ENCODE results near the gene RRAGC. TPM values are rescaled to one million over a fixed set of nuclear protein-coding genes. Genes with fewer than 3 reads are reported as not detected.
"Not testable (repeated sequence)": the region's sequence is repeated elsewhere in the genome, so short reads cannot be mapped to it uniquely, and the experiment has no call there.

RRAGC gene
- total RNA-seq, 3 donors from 2014 or later = 19.2 to 34.9 (median 19.7) TPM

DNA sequence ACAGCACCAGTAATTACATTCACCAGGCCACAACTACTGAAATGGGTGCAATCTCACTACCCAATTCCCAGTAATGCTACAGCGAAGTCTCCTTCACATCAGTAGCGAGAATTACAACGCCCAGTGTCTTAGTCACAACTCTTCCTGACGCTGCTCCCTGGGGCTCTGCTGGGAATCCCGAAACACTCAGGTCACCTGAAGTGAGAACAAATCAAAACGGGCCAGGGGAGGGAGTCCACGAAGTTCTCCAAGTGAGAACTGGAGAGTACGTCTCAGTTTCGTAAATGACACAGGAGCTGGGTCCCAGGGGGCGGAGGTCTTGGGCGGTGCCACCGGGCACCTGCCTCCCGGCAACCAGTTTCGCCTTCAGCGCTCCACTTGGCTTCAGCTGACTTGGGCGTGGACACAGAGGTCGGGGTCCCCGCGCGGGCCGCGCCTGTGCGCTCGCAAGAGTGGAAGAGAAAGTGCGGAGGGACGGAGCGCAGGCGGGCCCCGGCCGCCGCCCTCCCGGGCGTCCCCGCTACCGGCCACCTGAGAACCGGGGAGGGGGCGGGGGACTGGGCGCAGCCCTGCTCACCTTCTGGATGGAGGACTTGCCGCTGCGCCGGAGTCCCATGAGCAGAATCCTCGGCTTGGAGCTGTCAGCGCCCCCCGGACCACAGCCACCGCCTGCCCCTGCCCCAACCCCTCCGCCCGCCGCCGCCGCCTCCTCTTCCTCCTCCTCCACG, 575 bp downstream of the RRAGC start:
- TF ChIP-seq POLR2AphosphoS5 (IDR thresholded peaks at IDR 0.05) (no peak), POLR2A (IDR thresholded peaks at IDR 0.05) (no peak)
- TF ChIP-seq, protein P1, sequence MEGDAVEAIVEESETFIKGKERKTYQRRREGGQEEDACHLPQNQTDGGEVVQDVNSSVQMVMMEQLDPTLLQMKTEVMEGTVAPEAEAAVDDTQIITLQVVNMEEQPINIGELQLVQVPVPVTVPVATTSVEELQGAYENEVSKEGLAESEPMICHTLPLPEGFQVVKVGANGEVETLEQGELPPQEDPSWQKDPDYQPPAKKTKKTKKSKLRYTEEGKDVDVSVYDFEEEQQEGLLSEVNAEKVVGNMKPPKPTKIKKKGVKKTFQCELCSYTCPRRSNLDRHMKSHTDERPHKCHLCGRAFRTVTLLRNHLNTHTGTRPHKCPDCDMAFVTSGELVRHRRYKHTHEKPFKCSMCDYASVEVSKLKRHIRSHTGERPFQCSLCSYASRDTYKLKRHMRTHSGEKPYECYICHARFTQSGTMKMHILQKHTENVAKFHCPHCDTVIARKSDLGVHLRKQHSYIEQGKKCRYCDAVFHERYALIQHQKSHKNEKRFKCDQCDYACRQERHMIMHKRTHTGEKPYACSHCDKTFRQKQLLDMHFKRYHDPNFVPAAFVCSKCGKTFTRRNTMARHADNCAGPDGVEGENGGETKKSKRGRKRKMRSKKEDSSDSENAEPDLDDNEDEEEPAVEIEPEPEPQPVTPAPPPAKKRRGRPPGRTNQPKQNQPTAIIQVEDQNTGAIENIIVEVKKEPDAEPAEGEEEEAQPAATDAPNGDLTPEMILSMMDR (IDR thresholded peaks at IDR 0.05) = no peak
- Histone ChIP-seq H3K36me3 (no peaks in the 10 kb centered on the region), H3K27me3 (no peaks in the 10 kb centered on the region), H3K4me1 (peaks cover 0 to 6% of the 10 kb centered on the region in 2 donors), H3K9me3 (no peaks in the 10 kb centered on the region), H3K4me3 (peak overlapping the region; percentile 80 to 93 (median 92)), H3K27ac (peak overlapping the region; percentile 86 to 96)
- peak; percentile 58 to 60 for DNase-seq (ENCODE audit: low spot score in 2 of 2)
- intact Hi-C loops (cut with DNase I; ENCODE audit: low total_unique reads) = no loop called here

DNA sequence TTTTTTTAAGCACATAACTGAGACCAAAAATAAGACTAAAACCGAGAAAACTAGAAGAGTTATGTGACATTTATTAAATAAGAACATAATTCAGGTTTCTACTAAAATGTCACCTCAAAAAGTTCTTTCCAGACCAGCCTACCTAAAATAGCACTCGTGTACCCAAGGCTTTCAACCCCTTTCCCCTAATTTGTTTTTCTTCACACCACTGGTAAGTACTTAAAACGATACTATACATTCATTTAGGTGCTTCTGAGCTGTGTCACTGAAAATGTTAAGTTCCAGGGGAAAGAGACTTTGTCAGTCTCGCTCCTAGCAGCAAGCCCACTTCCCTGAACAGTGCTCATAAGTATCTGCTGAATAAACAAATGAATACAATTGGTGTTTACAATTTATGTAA, 6.8 kb downstream of the RRAGC start:
- Histone ChIP-seq H3K4me1 (no peaks in the 10 kb centered on the region), H3K27ac (no peak overlapping the region), H3K36me3 (no peaks in the 10 kb centered on the region), H3K4me3 (no peak overlapping the region), H3K9me3 (no peaks in the 10 kb centered on the region), H3K27me3 (no peaks in the 10 kb centered on the region)
- intact Hi-C loops (cut with DNase I; ENCODE audit: low total_unique reads) = no loop called here
- DNase-seq (ENCODE audit: low spot score in 2 of 2) = no peak
- TF ChIP-seq, protein P1 (IDR thresholded peaks at IDR 0.05) = no peak
- TF ChIP-seq POLR2A (IDR thresholded peaks at IDR 0.05) (no peak), POLR2AphosphoS5 (IDR thresholded peaks at IDR 0.05) (no peak)

DNA sequence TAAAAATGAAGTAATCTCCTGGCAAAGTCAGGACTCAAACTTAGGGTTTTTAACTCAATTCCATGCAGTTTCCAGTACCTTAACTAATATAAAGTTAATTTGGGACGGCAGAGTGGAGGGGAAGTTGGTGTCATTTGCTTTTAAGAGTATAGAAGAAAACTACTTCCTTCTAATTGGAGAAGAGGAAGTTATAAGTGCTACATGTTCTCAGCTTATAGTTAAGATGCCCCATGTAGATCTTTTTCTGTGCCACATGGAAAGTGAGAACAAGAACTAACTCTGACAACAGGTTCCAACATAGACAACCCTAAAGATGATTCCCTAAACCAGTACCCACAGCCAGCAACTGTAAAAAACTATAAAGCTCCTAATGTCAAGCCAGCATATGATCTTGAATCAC, 11.5 kb downstream of the RRAGC start:
- Histone ChIP-seq H3K9me3 (no peaks in the 10 kb centered on the region), H3K4me1 (no peaks in the 10 kb centered on the region), H3K27me3 (no peaks in the 10 kb centered on the region), H3K4me3 (no peak overlapping the region), H3K36me3 (no peaks in the 10 kb centered on the region), H3K27ac (no peak overlapping the region)
- no peak for DNase-seq (ENCODE audit: low spot score in 2 of 2)
- no peak for TF ChIP-seq POLR2A (IDR thresholded peaks at IDR 0.05)
- TF ChIP-seq, protein P1 (IDR thresholded peaks at IDR 0.05) = no peak
- no peak for TF ChIP-seq POLR2AphosphoS5 (IDR thresholded peaks at IDR 0.05)
- intact Hi-C loops (cut with DNase I; ENCODE audit: low total_unique reads) = loop anchor here (5.0 kb wide), 1 partner anchor 1041 kb away; the partner anchor contains the start of genes C1orf122 and YRDC

DNA sequence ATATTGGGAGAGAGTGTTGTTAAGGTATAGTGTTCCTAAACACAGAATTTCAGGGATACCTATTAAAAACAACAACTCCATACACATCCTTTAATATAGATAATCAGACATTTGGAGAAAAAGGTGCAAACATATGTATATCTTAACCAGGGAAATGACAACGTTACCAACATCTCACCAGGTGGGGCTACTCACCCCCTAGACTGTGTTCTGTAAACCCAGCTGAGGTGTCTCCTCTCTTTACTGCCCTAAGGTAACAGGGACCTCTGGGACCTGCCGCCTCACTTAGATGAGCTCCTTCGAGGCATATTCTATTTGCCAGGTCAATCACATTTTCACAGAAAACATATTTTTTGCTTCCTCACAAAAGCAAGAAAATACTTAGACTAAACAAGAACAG, 13.4 kb downstream of the RRAGC start:
- no peaks in the 10 kb centered on the region for H3K4me1 ChIP-seq
- no peak overlapping the region for H3K4me3 ChIP-seq
- DNase-seq (ENCODE audit: low spot score in 2 of 2) = no peak
- H3K27me3 ChIP-seq = no peaks in the 10 kb centered on the region
- no peak for TF ChIP-seq POLR2AphosphoS5 (IDR thresholded peaks at IDR 0.05)
- TF ChIP-seq, protein P1 (IDR thresholded peaks at IDR 0.05) = no peak
- no peak for TF ChIP-seq POLR2A (IDR thresholded peaks at IDR 0.05)
- intact Hi-C loops (cut with DNase I; ENCODE audit: low total_unique reads) = loop anchor here (5.0 kb wide), 1 partner anchor 1039 kb away; the partner anchor contains the start of genes C1orf122 and YRDC
- no peaks in the 10 kb centered on the region for H3K9me3 ChIP-seq
- no peaks in the 10 kb centered on the region for H3K36me3 ChIP-seq
- H3K27ac ChIP-seq = no peak overlapping the region

DNA sequence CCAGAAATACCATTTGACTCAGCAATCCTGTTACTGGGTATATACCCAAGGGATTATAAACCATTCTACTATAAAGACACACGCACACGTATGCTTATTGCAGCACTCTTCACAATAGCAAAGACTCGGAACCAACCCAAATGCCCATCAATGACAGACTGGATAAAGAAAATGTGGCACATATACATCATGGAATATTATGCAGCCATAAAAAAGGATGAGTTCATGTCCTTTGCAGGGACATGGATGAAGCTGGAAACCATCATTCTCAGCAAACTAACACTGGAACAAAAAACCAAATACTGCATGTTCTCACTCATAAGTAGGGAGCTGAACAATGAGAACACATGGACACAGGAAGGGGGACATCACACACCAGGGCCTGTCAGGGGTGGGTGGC, 14.5 kb downstream of the RRAGC start:
- not testable (repeated sequence) for H3K27ac ChIP-seq; H3K9me3 ChIP-seq; H3K36me3 ChIP-seq; DNase-seq (ENCODE audit: low spot score in 2 of 2); H3K4me3 ChIP-seq; H3K27me3 ChIP-seq; H3K4me1 ChIP-seq
- intact Hi-C loops (cut with DNase I; ENCODE audit: low total_unique reads) = loop anchor here (5.0 kb wide), 1 partner anchor 1038 kb away; the partner anchor contains the start of genes C1orf122 and YRDC
